ENCODE results near the gene NCOA7. TPM values are rescaled to one million over a fixed set of nuclear protein-coding genes. Genes with fewer than 3 reads are reported as not detected.
"Not testable (repeated sequence)": the region's sequence is repeated elsewhere in the genome, so short reads cannot be mapped to it uniquely, and the experiment has no call there.

Gene NCOA7
- total RNA-seq, 4 donors from 2014 or later: 17.9 to 72.8 (median 40.6) TPM

DNA sequence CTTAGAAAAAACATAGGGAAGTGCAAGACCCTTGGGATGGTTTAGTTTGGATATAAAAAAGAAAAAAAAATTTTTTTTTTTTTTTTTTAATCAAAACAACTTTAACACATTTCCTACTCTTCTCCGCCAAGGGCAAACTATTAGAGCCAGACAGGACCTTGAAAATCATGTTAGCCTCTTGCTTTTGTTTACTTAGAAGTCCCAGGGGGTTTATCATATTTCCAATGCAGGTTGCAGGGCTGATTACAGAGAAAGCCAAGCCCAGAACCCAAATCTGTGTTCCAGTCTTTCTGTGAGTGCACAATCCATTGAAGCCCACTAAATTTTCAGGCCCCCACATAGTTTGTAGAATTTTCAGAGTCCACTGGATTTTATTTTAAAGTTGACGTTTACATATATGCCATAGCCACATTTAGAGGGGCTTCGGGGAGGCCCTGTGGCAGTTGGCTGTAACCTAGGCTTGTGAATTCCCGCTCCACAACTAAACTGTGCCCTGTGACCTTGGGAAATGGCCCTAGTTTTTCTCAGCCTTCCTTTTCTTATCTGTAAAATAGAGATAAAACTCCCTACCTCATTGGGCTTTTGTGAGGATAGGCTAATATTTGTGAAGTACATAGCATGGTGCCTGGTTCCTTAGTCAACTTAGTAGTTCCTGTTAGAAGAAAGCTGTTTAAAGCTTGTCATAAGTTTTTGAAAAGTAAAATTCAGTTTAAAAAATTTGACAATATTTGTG is 55.7 kb downstream of the NCOA7 start:
- intact Hi-C loops (cut with DNase I; ENCODE audit: low total_unique reads): no loop called here
- H3K27me3 ChIP-seq: no peaks in the 10 kb centered on the region
- TF ChIP-seq CTCF (IDR thresholded peaks at IDR 0.05) (no peak), POLR2A (IDR thresholded peaks at IDR 0.05) (no peak)
- H3K27ac ChIP-seq: no peak overlapping the region
- no peaks in the 10 kb centered on the region for H3K4me1 ChIP-seq
- H3K9me3 ChIP-seq: no peaks in the 10 kb centered on the region
- no peak for DNase-seq
- H3K4me3 ChIP-seq: no peak overlapping the region
- no peaks in the 10 kb centered on the region for H3K36me3 ChIP-seq

DNA sequence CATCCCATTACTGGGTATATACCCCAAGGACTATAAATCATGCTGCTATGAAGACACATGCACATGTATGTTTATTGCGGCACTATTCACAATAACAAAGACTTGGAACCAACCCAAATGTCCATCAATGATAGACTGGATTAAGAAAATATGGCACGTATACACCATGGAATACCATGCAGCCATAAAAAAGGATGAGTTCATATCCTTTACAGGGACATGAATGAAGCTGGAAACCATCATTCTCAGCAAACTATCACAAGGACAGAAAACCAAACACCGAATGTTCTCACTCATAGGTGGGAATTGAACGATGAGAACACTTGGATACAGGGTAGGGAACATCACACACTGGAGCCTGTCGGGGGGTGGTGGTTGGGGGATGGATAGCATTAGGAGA is 57.5 kb downstream of the NCOA7 start:
- H3K4me1 ChIP-seq; DNase-seq; H3K27me3 ChIP-seq; intact Hi-C loops (cut with DNase I; ENCODE audit: low total_unique reads); H3K4me3 ChIP-seq; H3K9me3 ChIP-seq; H3K36me3 ChIP-seq; H3K27ac ChIP-seq: not testable (repeated sequence)

DNA sequence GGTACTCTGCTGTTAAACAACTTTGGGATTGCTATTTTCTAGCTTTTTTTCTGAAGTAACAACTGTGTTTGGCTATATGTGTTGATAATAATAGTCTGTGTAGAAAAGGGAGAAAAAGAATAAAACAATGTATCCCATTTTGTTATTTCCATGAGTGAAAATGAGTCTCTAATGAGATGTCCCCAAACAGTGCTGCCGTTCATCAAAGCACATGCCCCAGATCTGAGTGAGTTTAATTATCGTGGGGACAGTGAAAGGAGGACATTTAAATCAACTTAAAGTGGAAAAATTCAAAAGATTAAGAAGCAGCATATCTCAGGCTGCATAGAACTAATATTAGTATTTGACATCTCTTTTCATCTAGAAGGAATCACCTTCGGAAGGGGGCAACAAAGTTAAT is 59.6 kb downstream of the NCOA7 start:
- Histone ChIP-seq H3K36me3 (no peaks in the 10 kb centered on the region), H3K27ac (no peak overlapping the region), H3K9me3 (no peaks in the 10 kb centered on the region), H3K4me1 (no peaks in the 10 kb centered on the region), H3K4me3 (no peak overlapping the region), H3K27me3 (no peaks in the 10 kb centered on the region)
- no peak for DNase-seq
- TF ChIP-seq POLR2A (IDR thresholded peaks at IDR 0.05): no peak
- no peak for TF ChIP-seq CTCF (IDR thresholded peaks at IDR 0.05)
- intact Hi-C loops (cut with DNase I; ENCODE audit: low total_unique reads): no loop called here

DNA sequence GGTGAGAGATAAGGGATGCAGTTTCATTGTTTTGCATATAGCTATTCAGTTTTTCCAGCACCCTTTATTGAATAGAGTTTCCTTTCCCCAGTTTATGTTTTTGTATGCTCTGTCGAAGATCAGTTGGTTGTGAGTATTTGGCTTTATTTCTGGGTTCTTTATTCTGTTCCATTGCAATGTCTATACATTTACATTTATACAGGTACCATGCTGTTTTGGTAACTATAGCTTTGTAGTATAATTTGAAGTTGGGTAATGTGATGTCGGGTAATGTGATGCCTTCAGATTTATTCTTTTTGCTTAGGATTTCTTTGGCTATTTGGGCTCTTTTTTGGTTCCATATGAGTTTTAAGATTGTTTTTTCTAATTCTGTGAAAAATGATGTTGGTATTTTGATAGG is 61.8 kb downstream of the NCOA7 start:
- TF ChIP-seq POLR2A (IDR thresholded peaks at IDR 0.05): no peak
- no peak for TF ChIP-seq CTCF (IDR thresholded peaks at IDR 0.05)
- Histone ChIP-seq H3K36me3 (no peaks in the 10 kb centered on the region), H3K27me3 (no peaks in the 10 kb centered on the region), H3K4me1 (no peaks in the 10 kb centered on the region), H3K9me3 (no peaks in the 10 kb centered on the region), H3K27ac (no peak overlapping the region), H3K4me3 (no peak overlapping the region)
- DNase-seq: no peak
- intact Hi-C loops (cut with DNase I; ENCODE audit: low total_unique reads): no loop called here

GRCh38 chr6:125853168-125853567 is 62.4 kb downstream of the NCOA7 start:
- Histone ChIP-seq H3K4me3 (no peak overlapping the region), H3K4me1 (no peaks in the 10 kb centered on the region), H3K9me3 (no peaks in the 10 kb centered on the region), H3K27me3 (no peaks in the 10 kb centered on the region), H3K27ac (no peak overlapping the region), H3K36me3 (no peaks in the 10 kb centered on the region)
- no peak for DNase-seq
- intact Hi-C loops (cut with DNase I; ENCODE audit: low total_unique reads): no loop called here
- TF ChIP-seq CTCF (IDR thresholded peaks at IDR 0.05) (no peak), POLR2A (IDR thresholded peaks at IDR 0.05) (no peak)

- DNase-seq: no peak
- no peak overlapping the region for H3K4me3 ChIP-seq
- H3K36me3 ChIP-seq: no peaks in the 10 kb centered on the region
- H3K27me3 ChIP-seq: no peaks in the 10 kb centered on the region
- no peak overlapping the region for H3K27ac ChIP-seq
- H3K9me3 ChIP-seq: no peaks in the 10 kb centered on the region
- TF ChIP-seq CTCF (IDR thresholded peaks at IDR 0.05) (no peak), POLR2A (IDR thresholded peaks at IDR 0.05) (no peak)
- intact Hi-C loops (cut with DNase I; ENCODE audit: low total_unique reads): no loop called here
- no peaks in the 10 kb centered on the region for H3K4me1 ChIP-seq
Measured at GRCh38 chr6:125853756-125854155, 63.0 kb downstream of the NCOA7 start.
